ENCODE results near the gene TPD52L2.

The TPD52L2 gene

GRCh38 chr20:63932606-63933160 is 67.6 kb downstream of the TPD52L2 start:
- no peak for DNase-seq (ENCODE audit: low spot score)

GRCh38 chr20:63933646-63934045 is 68.6 kb downstream of the TPD52L2 start:
- DNase-seq (ENCODE audit: low spot score), result no peak

- DNase-seq (ENCODE audit: low spot score), result no peak
These were observed 69.4 kb downstream of the TPD52L2 start for GRCh38 chr20:63934271-63935068.

GRCh38 chr20:63935447-63935846 is 70.4 kb downstream of the TPD52L2 start:
- DNase-seq (ENCODE audit: low spot score), result no peak

GRCh38 chr20:63937596-63937995 is 72.5 kb downstream of the TPD52L2 start:
- no peak for DNase-seq (ENCODE audit: low spot score)

GRCh38 chr20:63939061-63939935 is 74.2 kb downstream of the TPD52L2 start:
- DNase-seq (ENCODE audit: low spot score), result no peak

GRCh38 chr20:63940071-63940471 is 75.0 kb downstream of the TPD52L2 start:
- DNase-seq (ENCODE audit: low spot score), result no peak

- no peak for DNase-seq (ENCODE audit: low spot score)
These were observed 75.6 kb downstream of the TPD52L2 start for GRCh38 chr20:63940472-63941266.
